SU-DHL-6 (cell line): Measurements from ENCODE around the gene SNX27.
"Not testable (repeated sequence)": the region's sequence is repeated elsewhere in the genome, so short reads cannot be mapped to it uniquely, and the experiment has no call there.

Experiments
- H2AFZ ChIP-seq: fragments of 200-600 bp; sonication (generic); 2 replicates; pipeline ENCODE4 v1.6.1; 2014; ENCODE audit warnings: low read depth, mild to moderate bottlenecking, moderate library complexity, mixed read lengths, antibody characterized with exemption, low read length; ENCODE audit not compliant: severe bottlenecking
- H3F3A ChIP-seq: fragments of 200-600 bp; shearing (Covaris generic); 2 replicates; pipeline ENCODE4 v1.6.0; 2016; ENCODE audit warnings: antibody characterized with exemption, mild to moderate bottlenecking; ENCODE audit not compliant: insufficient read depth
- H3K27ac ChIP-seq: fragments of 200-600 bp; sonication (generic); 2 replicates; pipeline ENCODE4 v1.5.1; 2016; ENCODE audit warnings: low read depth, mild to moderate bottlenecking, low read length, moderate library complexity, mixed read lengths
- H3K27me3 ChIP-seq: fragments of 200-600 bp; sonication (generic), shearing (Covaris generic); 2 replicates; pipeline ENCODE4 v1.6.0; 2014; ENCODE audit warnings: mild to moderate bottlenecking, low read length
- H3K36me3 ChIP-seq: fragments of 200-600 bp; sonication (generic); 2 replicates; pipeline ENCODE4 v1.6.1; 2014; ENCODE audit warnings: mild to moderate bottlenecking, low read length, mixed read lengths
- H3K4me2 ChIP-seq: fragments of 300-600, 200-600 bp; shearing (Covaris generic), sonication (generic); 2 replicates; pipeline ENCODE4 v1.6.0; 2014; ENCODE audit warnings: low read length, low read depth, mild to moderate bottlenecking; ENCODE audit not compliant: poor library complexity, severe bottlenecking
- H3K4me3 ChIP-seq: fragments of 200-600 bp; sonication (generic); 2 replicates; pipeline ENCODE4 v1.5.1; 2014; ENCODE audit warnings: antibody characterized with exemption, low read length, mild to moderate bottlenecking, mixed read lengths; ENCODE audit not compliant: insufficient read depth, poor library complexity, severe bottlenecking
- H3K79me2 ChIP-seq: fragments of 200-600 bp; sonication (generic); 2 replicates; pipeline ENCODE4 v1.6.1; 2014; ENCODE audit warnings: mild to moderate bottlenecking, low read length, moderate library complexity; ENCODE audit not compliant: insufficient read depth
- H3K9ac ChIP-seq: fragments of 200-600 bp; sonication (generic); 2 replicates; pipeline ENCODE4 v1.7.0; 2014; ENCODE audit warnings: mild to moderate bottlenecking, low read length
- H3K9me2 ChIP-seq: fragments of 200-600 bp; sonication (generic); replicated peaks from 2 replicates; pipeline ENCODE4 v1.6.1; 2014; ENCODE audit warnings: low read length; ENCODE audit not compliant: insufficient read depth
- H3K9me3 ChIP-seq: fragments of 200-600 bp; sonication (generic); 2 replicates; pipeline ENCODE4 v1.6.1; 2014; ENCODE audit warnings: low read length, mixed read lengths; ENCODE audit not compliant: insufficient read depth
- H4K20me1 ChIP-seq: fragments of 200-600 bp; sonication (generic); 2 replicates; pipeline ENCODE4 v1.6.1; 2014; ENCODE audit warnings: low read depth, mild to moderate bottlenecking, antibody characterized with exemption, low read length, moderate library complexity, mixed read lengths
- EZH2phosphoT487 ChIP-seq: fragments of 200-600 bp; sonication (generic), shearing (Covaris generic); conservative IDR thresholded peaks from 2 replicates; pipeline ENCODE4 v1.6.1; 2018; ENCODE audit warnings: mild to moderate bottlenecking, antibody characterized with exemption, low read length, moderate library complexity, mixed read lengths
- TF ChIP-seq, protein P1 (sequence below): fragments of 200-600 bp; sonication (generic); IDR thresholded peaks from one replicate; pipeline ENCODE4 v1.5.1; 2017; ENCODE audit warnings: antibody characterized with exemption, mild to moderate bottlenecking, low read length, moderate library complexity; ENCODE audit not compliant: insufficient read depth, poor library complexity, severe bottlenecking

The SNX27 gene

GRCh38 chr1:151639466-151639865, 27.6 kb downstream of the SNX27 start:
- TF ChIP-seq EZH2phosphoT487: no peak
- TF ChIP-seq, protein P1, sequence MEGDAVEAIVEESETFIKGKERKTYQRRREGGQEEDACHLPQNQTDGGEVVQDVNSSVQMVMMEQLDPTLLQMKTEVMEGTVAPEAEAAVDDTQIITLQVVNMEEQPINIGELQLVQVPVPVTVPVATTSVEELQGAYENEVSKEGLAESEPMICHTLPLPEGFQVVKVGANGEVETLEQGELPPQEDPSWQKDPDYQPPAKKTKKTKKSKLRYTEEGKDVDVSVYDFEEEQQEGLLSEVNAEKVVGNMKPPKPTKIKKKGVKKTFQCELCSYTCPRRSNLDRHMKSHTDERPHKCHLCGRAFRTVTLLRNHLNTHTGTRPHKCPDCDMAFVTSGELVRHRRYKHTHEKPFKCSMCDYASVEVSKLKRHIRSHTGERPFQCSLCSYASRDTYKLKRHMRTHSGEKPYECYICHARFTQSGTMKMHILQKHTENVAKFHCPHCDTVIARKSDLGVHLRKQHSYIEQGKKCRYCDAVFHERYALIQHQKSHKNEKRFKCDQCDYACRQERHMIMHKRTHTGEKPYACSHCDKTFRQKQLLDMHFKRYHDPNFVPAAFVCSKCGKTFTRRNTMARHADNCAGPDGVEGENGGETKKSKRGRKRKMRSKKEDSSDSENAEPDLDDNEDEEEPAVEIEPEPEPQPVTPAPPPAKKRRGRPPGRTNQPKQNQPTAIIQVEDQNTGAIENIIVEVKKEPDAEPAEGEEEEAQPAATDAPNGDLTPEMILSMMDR: no peak
- Histone ChIP-seq H3K9me3 (no peaks in the 10 kb centered on the region), H3F3A (peaks cover 6% of the 10 kb centered on the region; the same call in 1 of the 2 replicates), H3K36me3 (peaks cover 3% of the 10 kb centered on the region; the same call in 1 of the 2 replicates), H2AFZ (no peak overlapping the region), H4K20me1 (no peaks in the 10 kb centered on the region), H3K9me2 (no peaks in the 10 kb centered on the region), H3K27me3 (no peaks in the 10 kb centered on the region), H3K4me3 (no peak overlapping the region), H3K79me2 (no peaks in the 10 kb centered on the region), H3K4me2 (no peak overlapping the region), H3K27ac (no peak overlapping the region), H3K9ac (no peak overlapping the region)

DNA sequence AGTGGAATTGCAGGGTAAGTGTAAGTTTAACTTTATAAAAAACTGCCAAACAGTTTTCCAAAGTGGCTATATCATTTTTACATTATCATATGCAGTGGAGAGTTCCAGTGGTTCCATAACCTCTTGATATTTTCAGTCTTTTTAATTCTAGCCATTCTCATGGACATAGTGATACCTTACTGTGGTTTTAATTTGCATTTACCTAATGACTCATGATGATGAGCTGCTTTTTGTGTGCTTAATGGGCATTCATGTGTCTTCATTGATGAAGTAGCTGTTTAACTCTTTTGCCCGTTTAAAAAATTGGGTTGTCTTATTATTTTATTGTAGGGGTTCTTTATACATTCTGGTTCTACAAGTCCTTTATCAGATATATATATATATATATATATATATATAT, 29.4 kb downstream of the SNX27 start:
- peaks cover 6% of the 10 kb centered on the region; the same call in 1 of the 2 replicates for H3F3A ChIP-seq
- H3K36me3 ChIP-seq: peaks cover 3% of the 10 kb centered on the region; the same call in 1 of the 2 replicates

GRCh38 chr1:151643085-151643484, 31.2 kb downstream of the SNX27 start:
- not testable (repeated sequence) for H3K27me3 ChIP-seq, H3K4me2 ChIP-seq, H3K9me2 ChIP-seq, H3K4me3 ChIP-seq, H4K20me1 ChIP-seq, H3K36me3 ChIP-seq, H3F3A ChIP-seq, H3K27ac ChIP-seq, H3K9me3 ChIP-seq, H2AFZ ChIP-seq, H3K9ac ChIP-seq, H3K79me2 ChIP-seq

More for the DNA sequence above, 29.4 kb downstream of the SNX27 start:
- Histone ChIP-seq H4K20me1 (no peaks in the 10 kb centered on the region), H3K79me2 (no peaks in the 10 kb centered on the region), H3K9me3 (no peaks in the 10 kb centered on the region), H3K9ac (no peak overlapping the region), H3K27me3 (no peaks in the 10 kb centered on the region), H3K4me2 (no peak overlapping the region), H3K9me2 (no peaks in the 10 kb centered on the region), H2AFZ (no peak overlapping the region), H3K27ac (no peak overlapping the region), H3K4me3 (no peak overlapping the region)
- TF ChIP-seq EZH2phosphoT487: no peak
- TF ChIP-seq, protein P1: no peak

DNA sequence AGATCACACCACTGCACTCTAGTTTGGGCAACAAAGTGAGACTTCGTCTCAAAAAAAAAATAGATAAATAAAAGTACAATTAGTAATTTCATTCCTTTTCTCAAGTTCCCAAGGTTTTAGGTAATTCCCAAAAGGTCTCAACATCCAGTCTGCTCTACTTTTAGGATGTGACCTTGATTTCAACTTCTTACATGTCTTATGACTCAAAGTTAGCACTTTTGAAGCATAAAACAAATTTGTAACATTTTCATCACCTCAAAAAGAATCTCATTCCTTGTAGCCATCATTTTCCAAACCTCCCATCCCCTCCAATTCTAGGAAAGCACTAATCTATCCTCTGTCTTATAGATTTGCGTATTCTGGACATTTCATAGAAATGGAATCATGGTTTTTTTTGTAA, 32.2 kb downstream of the SNX27 start:
- H3K9me2 ChIP-seq: no peaks in the 10 kb centered on the region
- H3K36me3 ChIP-seq: peaks cover 3% of the 10 kb centered on the region; the same call in 1 of the 2 replicates
- no peak overlapping the region for H3K4me2 ChIP-seq
- peaks cover 6% of the 10 kb centered on the region; the same call in 1 of the 2 replicates for H3F3A ChIP-seq
- H3K27me3 ChIP-seq: no peaks in the 10 kb centered on the region
- H3K27ac ChIP-seq: no peak overlapping the region
- no peak overlapping the region for H3K4me3 ChIP-seq
- TF ChIP-seq EZH2phosphoT487: no peak
- TF ChIP-seq, protein P1: no peak
- H3K79me2 ChIP-seq: no peaks in the 10 kb centered on the region
- H2AFZ ChIP-seq: no peak overlapping the region
- H4K20me1 ChIP-seq: no peaks in the 10 kb centered on the region
- H3K9me3 ChIP-seq: no peaks in the 10 kb centered on the region
- no peak overlapping the region for H3K9ac ChIP-seq
